GM19193 (cell line): Measurements from ENCODE around the gene CTDSPL.

Experiments used
- POLR2A ChIP-seq: IDR thresholded peaks from 4 replicates; pipeline ENCODE4 v1.6.1; 2011; ENCODE audit not compliant: insufficient read depth, insufficient read length; ENCODE audit errors: extremely low read depth

Gene CTDSPL

DNA sequence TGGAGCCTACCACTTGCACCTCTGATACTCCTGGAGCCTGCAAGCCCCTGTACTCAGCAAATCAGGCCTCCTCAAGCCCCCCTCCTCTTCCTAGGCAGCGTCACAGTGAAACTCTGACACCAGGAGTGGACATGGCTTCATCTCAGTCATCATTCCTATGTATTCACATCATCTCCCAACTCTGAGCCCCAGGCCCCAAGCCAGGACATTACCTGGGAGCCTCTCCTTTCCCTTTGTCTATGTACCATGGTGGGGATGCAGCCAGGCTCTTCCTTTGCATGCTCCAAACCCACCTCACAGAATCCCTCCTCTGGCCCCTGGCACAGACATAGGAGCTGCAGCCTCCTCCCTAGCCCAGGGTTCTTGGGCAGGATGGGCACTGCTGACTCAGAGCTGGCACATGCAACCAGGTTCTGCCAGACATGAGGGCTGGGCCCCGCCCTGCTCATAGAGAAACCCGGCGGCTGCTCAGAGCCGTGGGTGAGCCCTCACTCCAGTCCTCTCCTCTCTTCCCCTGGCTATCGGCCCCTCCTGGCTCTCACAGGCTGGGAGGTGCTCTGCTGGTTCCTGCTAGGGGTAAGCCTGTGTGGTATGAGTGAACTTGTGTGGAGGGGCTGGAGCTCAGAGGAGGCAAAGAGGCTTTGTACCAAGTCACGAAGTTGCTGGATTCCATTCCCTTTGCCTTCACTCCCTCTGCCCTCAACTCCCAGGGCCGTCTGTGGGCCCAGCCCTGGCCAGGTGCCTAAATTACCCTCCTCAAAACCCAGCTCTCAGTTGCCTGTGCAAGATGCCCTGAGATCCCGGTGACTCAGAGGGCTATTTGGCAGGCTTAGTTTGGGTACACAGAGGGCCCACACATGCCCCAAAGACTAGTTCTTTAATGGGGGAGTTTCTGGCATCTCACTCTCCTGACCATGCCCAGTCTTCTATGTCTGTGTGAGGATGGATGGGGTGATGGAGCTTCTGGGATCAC is 169.6 kb downstream of the CTDSPL start:
- TF ChIP-seq POLR2A, result no peak

DNA sequence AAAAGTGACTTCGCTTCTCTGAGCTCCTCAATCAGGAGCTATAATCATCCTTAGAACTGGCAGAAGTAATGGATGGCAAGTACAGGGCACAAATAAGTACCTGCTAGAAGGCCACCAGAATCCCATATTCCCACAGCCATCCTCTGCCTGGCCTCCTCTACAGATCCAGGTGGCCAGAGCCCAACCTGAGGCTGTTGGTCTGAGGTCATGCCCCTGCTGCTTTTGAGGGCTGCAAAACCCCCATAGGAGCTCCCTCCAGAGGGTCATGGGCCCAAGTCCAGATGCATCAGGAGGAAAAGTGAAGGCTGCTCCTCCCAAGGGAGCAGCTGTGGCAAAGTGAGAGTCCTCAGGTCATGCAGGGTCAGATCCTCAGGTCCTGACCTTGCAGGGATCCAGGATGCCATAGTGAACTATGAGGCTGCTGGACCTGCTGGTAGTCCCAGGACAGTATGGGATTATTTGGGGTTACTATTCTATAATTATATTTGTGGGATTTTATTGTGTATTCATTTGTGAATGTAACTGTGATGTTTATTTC is 170.7 kb downstream of the CTDSPL start:
- TF ChIP-seq POLR2A, result no peak
